ENCODE measurements around the gene PARD6G.

GRCh38 chr18:80250740-80251364, 3.5 kb upstream of the PARD6G start:
- TF ChIP-seq, protein P1, sequence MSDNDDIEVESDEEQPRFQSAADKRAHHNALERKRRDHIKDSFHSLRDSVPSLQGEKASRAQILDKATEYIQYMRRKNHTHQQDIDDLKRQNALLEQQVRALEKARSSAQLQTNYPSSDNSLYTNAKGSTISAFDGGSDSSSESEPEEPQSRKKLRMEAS (IDR thresholded peaks at IDR 0.05; ENCODE audit: low read depth) = no peak
- TF ChIP-seq REST (IDR thresholded peaks at IDR 0.05; ENCODE audit: low read depth, low read length) = no peak

Measured in SK-N-SH (cell line).